ENCODE measurements around the gene TM4SF4.

DNA sequence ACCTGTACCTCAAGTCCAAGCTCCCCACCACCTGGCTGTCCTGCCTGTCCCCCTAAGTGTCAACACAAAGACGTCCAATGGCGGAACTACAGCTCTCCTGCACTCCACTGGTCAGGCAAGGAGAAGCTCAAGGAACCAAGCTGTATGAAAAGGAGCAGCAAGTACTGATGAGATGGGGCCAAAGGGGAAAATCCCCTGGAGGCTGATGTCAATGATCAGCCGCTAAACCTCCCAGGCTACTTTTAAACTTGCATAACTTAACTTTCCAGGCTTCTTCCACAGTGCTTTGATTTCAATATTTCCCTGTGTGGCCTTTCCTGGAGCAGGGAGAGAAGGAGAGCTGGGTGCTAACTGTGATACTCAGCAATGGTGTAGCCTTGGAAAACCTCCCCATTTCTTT lies 35.0 kb downstream of the TM4SF4 start:
- TF ChIP-seq, protein P1, sequence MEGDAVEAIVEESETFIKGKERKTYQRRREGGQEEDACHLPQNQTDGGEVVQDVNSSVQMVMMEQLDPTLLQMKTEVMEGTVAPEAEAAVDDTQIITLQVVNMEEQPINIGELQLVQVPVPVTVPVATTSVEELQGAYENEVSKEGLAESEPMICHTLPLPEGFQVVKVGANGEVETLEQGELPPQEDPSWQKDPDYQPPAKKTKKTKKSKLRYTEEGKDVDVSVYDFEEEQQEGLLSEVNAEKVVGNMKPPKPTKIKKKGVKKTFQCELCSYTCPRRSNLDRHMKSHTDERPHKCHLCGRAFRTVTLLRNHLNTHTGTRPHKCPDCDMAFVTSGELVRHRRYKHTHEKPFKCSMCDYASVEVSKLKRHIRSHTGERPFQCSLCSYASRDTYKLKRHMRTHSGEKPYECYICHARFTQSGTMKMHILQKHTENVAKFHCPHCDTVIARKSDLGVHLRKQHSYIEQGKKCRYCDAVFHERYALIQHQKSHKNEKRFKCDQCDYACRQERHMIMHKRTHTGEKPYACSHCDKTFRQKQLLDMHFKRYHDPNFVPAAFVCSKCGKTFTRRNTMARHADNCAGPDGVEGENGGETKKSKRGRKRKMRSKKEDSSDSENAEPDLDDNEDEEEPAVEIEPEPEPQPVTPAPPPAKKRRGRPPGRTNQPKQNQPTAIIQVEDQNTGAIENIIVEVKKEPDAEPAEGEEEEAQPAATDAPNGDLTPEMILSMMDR (IDR thresholded peaks at IDR 0.05; ENCODE audit: low read length), result no peak
- no peak for TF ChIP-seq EZH2phosphoT487 (IDR thresholded peaks at IDR 0.05; ENCODE audit: low read length)
- TF ChIP-seq EZH2 (optimal IDR thresholded peaks at IDR 0.05; ENCODE audit: low read depth, low read length), result no peak
